IMR-90 (cell line): ENCODE measurements around the gene ITPKB. TPM values are rescaled to one million over a fixed set of nuclear protein-coding genes. Genes with fewer than 3 reads are reported as not detected.

Source experiments
- ATAC-seq: fragments of 200-7000 bp; cut with Tn5 transposase; 2 replicates; pipeline ENCODE4 v1.9.1; 2020; ENCODE audit warnings: low read depth, mild to moderate bottlenecking, moderate library complexity
- BruUV-seq: library from RNA; stranded (reverse); fragments of 400-500 nt; replicated peaks from 2 replicates; lab custom pipeline; 2021; lab: Mats Ljungman, UMichigan
- CTCF ChIA-PET: fragments of 300-600 bp; formaldehyde crosslinking; extraction: SDS; loops from one replicate; lab custom pipeline; 2021; ENCODE audit warnings: antibody characterized with exemption; lab: Yijun Ruan, JAX
- POLR2A ChIA-PET: fragments of 300-600 bp; sonication (Branson Sonifier 250); formaldehyde crosslinking; loops from one replicate; lab custom pipeline; 2022; ENCODE audit warnings: antibody characterized with exemption; ENCODE audit not compliant: unreplicated experiment; lab: Charles Lee
- DNase-seq: peaks from one replicate; pipeline ENCODE4 v3.0.0; 2013
- H2AFZ ChIP-seq: replicated peaks from 2 replicates; pipeline ENCODE3; 2013; ENCODE audit warnings: low read length, mild to moderate bottlenecking; ENCODE audit not compliant: poor library complexity
- H2AK5ac ChIP-seq: 2 replicates; pipeline ENCODE4 v1.6.1; 2013; ENCODE audit warnings: low read depth, low read length, inconsistent platforms
- H2AK9ac ChIP-seq: replicated peaks from 2 replicates; pipeline ENCODE3; 2013; ENCODE audit warnings: mild to moderate bottlenecking, low read depth, low read length, moderate library complexity; ENCODE audit not compliant: poor library complexity
- H2BK120ac ChIP-seq: 2 replicates; pipeline ENCODE4 v1.6.1; 2013; ENCODE audit warnings: low read depth, low read length, inconsistent platforms
- H2BK15ac ChIP-seq: 3 replicates; pipeline ENCODE4 v1.6.1; 2013; ENCODE audit warnings: low read depth, low read length, inconsistent platforms
- H2BK20ac ChIP-seq: 2 replicates; pipeline ENCODE4 v1.6.1; 2013; ENCODE audit warnings: low read depth, mild to moderate bottlenecking, inconsistent platforms, low read length, moderate library complexity
- H2BK5ac ChIP-seq: 2 replicates; pipeline ENCODE4 v1.6.1; 2013; ENCODE audit warnings: mild to moderate bottlenecking, low read depth, low read length, inconsistent platforms; ENCODE audit not compliant: poor library complexity, severe bottlenecking
- H3K14ac ChIP-seq: replicated peaks from 2 replicates; pipeline ENCODE4 v1.6.1; 2013; ENCODE audit warnings: low read depth, low read length, inconsistent platforms
- H3K18ac ChIP-seq: 2 replicates; pipeline ENCODE4 v1.6.1; 2013; ENCODE audit warnings: low read depth, low read length, control low read depth
- H3K23ac ChIP-seq: 2 replicates; pipeline ENCODE4 v1.6.1; 2013; ENCODE audit warnings: low read depth, low read length, inconsistent platforms
- H3K27ac ChIP-seq: 2 replicates; pipeline ENCODE4 v1.5.1; 2013; ENCODE audit warnings: mild to moderate bottlenecking, control low read depth, low read length; ENCODE audit not compliant: insufficient read depth
- H3K27me3 ChIP-seq: 2 replicates; pipeline ENCODE4 v1.6.1; 2013; ENCODE audit warnings: low read length; ENCODE audit not compliant: control insufficient read depth, insufficient read depth
- H3K36me3 ChIP-seq: 2 replicates; pipeline ENCODE4 v1.6.1; 2013; ENCODE audit warnings: low read length, mixed read lengths; ENCODE audit not compliant: control insufficient read depth, insufficient read depth
- H3K4ac ChIP-seq: 2 replicates; pipeline ENCODE4 v1.6.1; 2013; ENCODE audit warnings: low read depth, low read length, inconsistent platforms
- H3K4me1 ChIP-seq: 2 replicates; pipeline ENCODE4 v1.6.1; 2013; ENCODE audit warnings: low read length, mixed read lengths; ENCODE audit not compliant: control insufficient read depth, insufficient read depth
- H3K4me2 ChIP-seq: 2 replicates; pipeline ENCODE4 v1.6.1; 2013; ENCODE audit warnings: low read depth, mild to moderate bottlenecking, control low read depth, low read length, moderate library complexity
- H3K4me3 ChIP-seq: 2 replicates; pipeline ENCODE4 v1.5.1; 2013; ENCODE audit warnings: low read depth, mild to moderate bottlenecking, control low read depth, low read length, moderate library complexity; ENCODE audit not compliant: insufficient read depth
- H3K56ac ChIP-seq: 2 replicates; pipeline ENCODE4 v1.6.1; 2013; ENCODE audit warnings: low read length, inconsistent platforms; ENCODE audit not compliant: insufficient read depth; ENCODE audit errors: extremely low read depth
- H3K79me1 ChIP-seq, 2 experiments: 2 replicates each; pipeline ENCODE4 v1.6.1; 2013; ENCODE audit warnings: low read length in 2 of 2, inconsistent platforms in 1 of 2, low read depth in 1 of 2
- H3K9ac ChIP-seq: 2 replicates; pipeline ENCODE4 v1.6.1; 2013; ENCODE audit warnings: low read depth, low read length, control low read depth
- H3K9me1 ChIP-seq: 2 replicates; pipeline ENCODE4 v1.6.1; 2013; ENCODE audit warnings: low read length, inconsistent platforms; ENCODE audit not compliant: insufficient read depth
- H3K9me3 ChIP-seq: 2 replicates; pipeline ENCODE4 v1.6.1; 2013; ENCODE audit warnings: low read length; ENCODE audit not compliant: control insufficient read depth, insufficient read depth
- H4K20me1 ChIP-seq: 2 replicates; pipeline ENCODE4 v1.6.1; 2013; ENCODE audit warnings: low read length, inconsistent platforms; ENCODE audit not compliant: insufficient read depth
- H4K5ac ChIP-seq: 2 replicates; pipeline ENCODE4 v1.6.1; 2013; ENCODE audit warnings: mild to moderate bottlenecking, low read depth, low read length, control low read depth
- H4K8ac ChIP-seq, 2 experiments: 2 replicates each; pipeline ENCODE4 v1.6.1; 2013; ENCODE audit warnings: low read depth in 2 of 2, low read length in 2 of 2, control low read depth in 1 of 2, inconsistent platforms in 1 of 2
- H4K91ac ChIP-seq: 2 replicates; pipeline ENCODE4 v1.6.1; 2013; ENCODE audit warnings: low read depth, low read length, inconsistent platforms; ENCODE audit not compliant: insufficient read depth
- BHLHE40 ChIP-seq: fragments of 150-350 bp; IDR thresholded peaks from 2 replicates; pipeline ENCODE4 v1.6.1; 2016; ENCODE audit warnings: mild to moderate bottlenecking, low read depth, low read length
- CEBPB ChIP-seq: IDR thresholded peaks from 2 replicates; pipeline ENCODE4 v1.6.1; 2012; ENCODE audit warnings: low read depth, low read length, improper control_type of control experiment
- CHD1 ChIP-seq: IDR thresholded peaks from 2 replicates; pipeline ENCODE4 v1.6.1; 2012; ENCODE audit warnings: low read depth, low read length, improper control_type of control experiment
- FOS ChIP-seq: fragments of 150-350 bp; IDR thresholded peaks from 2 replicates; pipeline ENCODE4 v1.6.1; 2016; ENCODE audit warnings: low read depth, low read length
- MAFK ChIP-seq: IDR thresholded peaks from 2 replicates; pipeline ENCODE4 v1.6.1; 2012; ENCODE audit warnings: low read depth, low read length, improper control_type of control experiment
- MAZ ChIP-seq: IDR thresholded peaks from 2 replicates; pipeline ENCODE4 v1.6.1; 2012; ENCODE audit warnings: low read depth, mild to moderate bottlenecking, low read length, improper control_type of control experiment, moderate library complexity, borderline replicate concordance
- MXI1 ChIP-seq: IDR thresholded peaks from 2 replicates; pipeline ENCODE4 v1.6.1; 2012; ENCODE audit warnings: low read depth, mild to moderate bottlenecking, low read length, moderate library complexity, borderline replicate concordance
- NFE2L2 ChIP-seq: fragments of 150-350 bp; IDR thresholded peaks from 2 replicates; pipeline ENCODE4 v1.6.1; 2016; ENCODE audit warnings: low read depth, mild to moderate bottlenecking, low read length
- POLR2A ChIP-seq: IDR thresholded peaks from 2 replicates; pipeline ENCODE4 v1.6.1; 2012; ENCODE audit warnings: mild to moderate bottlenecking, low read depth, low read length
- RAD21 ChIP-seq: IDR thresholded peaks from 2 replicates; pipeline ENCODE4 v1.6.1; 2012; ENCODE audit warnings: low read length, improper control_type of control experiment
- RCOR1 ChIP-seq: IDR thresholded peaks from 2 replicates; pipeline ENCODE4 v1.6.1; 2012; ENCODE audit warnings: mild to moderate bottlenecking, low read length, improper control_type of control experiment; ENCODE audit not compliant: insufficient replicate concordance
- RFX5 ChIP-seq: IDR thresholded peaks from 2 replicates; pipeline ENCODE4 v1.8.0; 2012; ENCODE audit warnings: low read depth, mild to moderate bottlenecking, low read length, moderate library complexity
- SMC3 ChIP-seq: fragments of 150-350 bp; IDR thresholded peaks from 2 replicates; pipeline ENCODE4 v1.6.1; 2016; ENCODE audit warnings: low read depth, mild to moderate bottlenecking, antibody characterized with exemption, low read length, moderate library complexity
- WGBS, 2 experiments: methylation state at CpG; one replicate each; pipeline versions ENCODE4 v1.1.5 to v1.1.7; 2013; ENCODE audit warnings: missing lambda C conversion rate in 2 of 2; ENCODE audit not compliant: insufficient read length in 1 of 2; ENCODE audit errors: extremely low coverage in 2 of 2; 5-methylcytosine and 5-hydroxymethylcytosine counted together
- dilution Hi-C: fragments of 300-500 bp; cut with HindIII; formaldehyde crosslinking; loops from one replicate; pipeline ENCODE4 v1.14.3; 2018; ENCODE audit warnings: low sequenced_read_pairs; ENCODE audit not compliant: unreplicated experiment
- in situ Hi-C: fragments of 300-500 bp; cut with MboI; formaldehyde crosslinking; loops from 3 replicates; pipeline ENCODE4 v1.14.3; 2019; ENCODE audit warnings: low sequenced_read_pairs, inconsistent platforms, mixed read lengths
- intact Hi-C: fragments of 100-400 bp; cut with micrococcal nuclease; formaldehyde crosslinking; loops from 2 replicates; pipeline ENCODE4 v1.10.0; 2022
- polyA plus RNA-seq, 3 experiments: library from polyadenylated mRNA; depleted of rRNA; stranded (reverse); fragments of >200 nt; gene quantifications; 2 replicates each; pipeline ENCODE4 v1.2.3, GENCODE V29; 2012; ENCODE audit warnings: low replicate concordance in 1 of 3
- total RNA-seq: library from RNA; depleted of rRNA; stranded (reverse); fragments of >200 nt; gene quantifications from 2 replicates; pipeline ENCODE4 v1.2.3, GENCODE V29; 2012
- TF ChIP-seq, protein P1 (sequence below): fragments of 150-350 bp; IDR thresholded peaks from 2 replicates; pipeline ENCODE4 v1.6.1; 2016; ENCODE audit warnings: low read depth, mild to moderate bottlenecking, low read length, moderate library complexity, borderline replicate concordance
- TF ChIP-seq, protein P2 (sequence below): fragments of 150-350 bp; IDR thresholded peaks from 2 replicates; pipeline ENCODE4 v1.6.1; 2017; ENCODE audit warnings: mild to moderate bottlenecking, antibody characterized with exemption, low read length, low read depth
- TF ChIP-seq, protein P3 (sequence below): conservative IDR thresholded peaks from 2 replicates; pipeline ENCODE4 v1.5.1; 2012; ENCODE audit warnings: mild to moderate bottlenecking, low read depth, low read length, improper control_type of control experiment

The ITPKB gene
- total and polyA plus RNA-seq, 2 of the 4 experiments (the other 2 are of a cell fraction) = 0.72 to 1.4 TPM

- Histone ChIP-seq H3K4me2 (no peak overlapping the region), H4K20me1 (no peaks in the 10 kb centered on the region), H4K5ac (no peak overlapping the region), H2BK20ac (no peak overlapping the region), H3K79me1 (0 out of 4 replicates have a peak, but pooled peaks cover 0 to 3% of the 10 kb centered on the region in 2 experiments), H3K27me3 (0 out of 2 replicates have a peak, but pooled peaks cover under 1% of the 10 kb centered on the region), H3K4ac (no peak overlapping the region), H2AK5ac (no peak overlapping the region), H2BK15ac (no peak overlapping the region), H3K36me3 (no peaks in the 10 kb centered on the region), H2AFZ (no peak overlapping the region), H3K18ac (no peak overlapping the region), H3K56ac (no peak overlapping the region), H3K4me3 (no peak overlapping the region), H3K23ac (no peak overlapping the region), H3K9me1 (peaks cover 8% of the 10 kb centered on the region; the same call in 1 of the 2 replicates), H3K4me1 (peaks cover 16% of the 10 kb centered on the region), H2AK9ac (no peak overlapping the region), H3K9ac (no peak overlapping the region), H2BK120ac (no peak overlapping the region), H4K91ac (no peak overlapping the region), H2BK5ac (no peak overlapping the region), H3K27ac (no peak overlapping the region), H3K9me3 (no peaks in the 10 kb centered on the region), H3K14ac (no peak overlapping the region), H4K8ac (no peak overlapping the region)
- no TSS peak for BruUV-seq
- POLR2A ChIA-PET = no interaction called here
- TF ChIP-seq CEBPB = no peak
- no peak for TF ChIP-seq POLR2A
- no peak for TF ChIP-seq MAZ
- TF ChIP-seq SMC3 = no peak
- TF ChIP-seq RFX5 = no peak
- TF ChIP-seq RAD21 = no peak
- TF ChIP-seq RCOR1 = no peak
- no peak for TF ChIP-seq MAFK
- TF ChIP-seq, protein P1, sequence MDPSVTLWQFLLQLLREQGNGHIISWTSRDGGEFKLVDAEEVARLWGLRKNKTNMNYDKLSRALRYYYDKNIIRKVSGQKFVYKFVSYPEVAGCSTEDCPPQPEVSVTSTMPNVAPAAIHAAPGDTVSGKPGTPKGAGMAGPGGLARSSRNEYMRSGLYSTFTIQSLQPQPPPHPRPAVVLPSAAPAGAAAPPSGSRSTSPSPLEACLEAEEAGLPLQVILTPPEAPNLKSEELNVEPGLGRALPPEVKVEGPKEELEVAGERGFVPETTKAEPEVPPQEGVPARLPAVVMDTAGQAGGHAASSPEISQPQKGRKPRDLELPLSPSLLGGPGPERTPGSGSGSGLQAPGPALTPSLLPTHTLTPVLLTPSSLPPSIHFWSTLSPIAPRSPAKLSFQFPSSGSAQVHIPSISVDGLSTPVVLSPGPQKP = no peak
- no peak for TF ChIP-seq BHLHE40
- TF ChIP-seq, protein P2, sequence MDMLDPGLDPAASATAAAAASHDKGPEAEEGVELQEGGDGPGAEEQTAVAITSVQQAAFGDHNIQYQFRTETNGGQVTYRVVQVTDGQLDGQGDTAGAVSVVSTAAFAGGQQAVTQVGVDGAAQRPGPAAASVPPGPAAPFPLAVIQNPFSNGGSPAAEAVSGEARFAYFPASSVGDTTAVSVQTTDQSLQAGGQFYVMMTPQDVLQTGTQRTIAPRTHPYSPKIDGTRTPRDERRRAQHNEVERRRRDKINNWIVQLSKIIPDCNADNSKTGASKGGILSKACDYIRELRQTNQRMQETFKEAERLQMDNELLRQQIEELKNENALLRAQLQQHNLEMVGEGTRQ = no peak
- TF ChIP-seq, protein P3, sequence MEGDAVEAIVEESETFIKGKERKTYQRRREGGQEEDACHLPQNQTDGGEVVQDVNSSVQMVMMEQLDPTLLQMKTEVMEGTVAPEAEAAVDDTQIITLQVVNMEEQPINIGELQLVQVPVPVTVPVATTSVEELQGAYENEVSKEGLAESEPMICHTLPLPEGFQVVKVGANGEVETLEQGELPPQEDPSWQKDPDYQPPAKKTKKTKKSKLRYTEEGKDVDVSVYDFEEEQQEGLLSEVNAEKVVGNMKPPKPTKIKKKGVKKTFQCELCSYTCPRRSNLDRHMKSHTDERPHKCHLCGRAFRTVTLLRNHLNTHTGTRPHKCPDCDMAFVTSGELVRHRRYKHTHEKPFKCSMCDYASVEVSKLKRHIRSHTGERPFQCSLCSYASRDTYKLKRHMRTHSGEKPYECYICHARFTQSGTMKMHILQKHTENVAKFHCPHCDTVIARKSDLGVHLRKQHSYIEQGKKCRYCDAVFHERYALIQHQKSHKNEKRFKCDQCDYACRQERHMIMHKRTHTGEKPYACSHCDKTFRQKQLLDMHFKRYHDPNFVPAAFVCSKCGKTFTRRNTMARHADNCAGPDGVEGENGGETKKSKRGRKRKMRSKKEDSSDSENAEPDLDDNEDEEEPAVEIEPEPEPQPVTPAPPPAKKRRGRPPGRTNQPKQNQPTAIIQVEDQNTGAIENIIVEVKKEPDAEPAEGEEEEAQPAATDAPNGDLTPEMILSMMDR = no peak
- TF ChIP-seq NFE2L2 = no peak
- TF ChIP-seq MXI1 = no peak
- TF ChIP-seq CHD1 = no peak
- TF ChIP-seq FOS = no peak
- in situ Hi-C loops = no loop called here
- DNase-seq = no peak
- ATAC-seq = no peak
- dilution Hi-C loops = no loop called here
- CTCF ChIA-PET = no interaction called here
- whole genome bisulfite sequencing, 2 experiments = no CpG with 5 or more reads among the region's 2 CpGs
- intact Hi-C loops = no loop called here
Measured at GRCh38 chr1:226678251-226678650, 60.8 kb downstream of the ITPKB start.
